ENCODE data around the gene AATF. TPM values are rescaled to one million over a fixed set of nuclear protein-coding genes. Genes with fewer than 3 reads are reported as not detected.
A peak's percentile ranks its signal among the peaks of the same experiment; 100 is the strongest.

AATF gene
- total RNA-seq = 23.9 TPM
- long read RNA-seq, transcript AATF-208 (12 exons, 2,141 nt) = major isoform, 24 of 27 reads
- long read RNA-seq, partial matches to known transcripts = 0 of 27 reads
- long read RNA-seq, other reads (novel, unspliced or antisense) = 3 of 27 reads

GRCh38 chr17:36948717-36949460, at the start of gene AATF:
Gene AATF, plus strand, starts transcription at chr17:36948954. Its CDS starts 172 bp downstream, at chr17:36949126.
- peak; percentile 100 for ATAC-seq

GRCh38 chr17:36899250-36900159, 49.2 kb upstream of the AATF start:
- DNase-seq (ENCODE audit: missing footprints) = no peak
- intact Hi-C loops (cut with DNase I) = no loop called here
- ATAC-seq = no peak

More at GRCh38 chr17:36948717-36949460, at the start of gene AATF:
- peak; percentile 98 for DNase-seq (ENCODE audit: missing footprints)
- intact Hi-C loops (cut with DNase I) = loop anchor here (5.0 kb wide), 1 partner anchor 408 kb away; no protein-coding TSS in a partner anchor

GRCh38 chr17:36900160-36900512, 48.6 kb upstream of the AATF start:
- DNase-seq (ENCODE audit: missing footprints) = no peak
- ATAC-seq = no peak
- intact Hi-C loops (cut with DNase I) = no loop called here

- intact Hi-C loops (cut with DNase I) = no loop called here
- ATAC-seq = no peak
- no peak for DNase-seq (ENCODE audit: missing footprints)
These were observed 47.2 kb upstream of the AATF start for GRCh38 chr17:36901506-36901905.

- DNase-seq (ENCODE audit: missing footprints) (no peak), ATAC-seq (no peak)
- intact Hi-C loops (cut with DNase I) = no loop called here
These were observed 41.3 kb upstream of the AATF start for GRCh38 chr17:36907407-36907806.

- DNase-seq (ENCODE audit: missing footprints) = no peak
- ATAC-seq = no peak
- intact Hi-C loops (cut with DNase I) = no loop called here
These were observed 38.2 kb upstream of the AATF start for GRCh38 chr17:36910513-36910912.

GRCh38 chr17:36911001-36911400, 37.8 kb upstream of the AATF start:
- intact Hi-C loops (cut with DNase I) = no loop called here
- ATAC-seq = no peak
- DNase-seq (ENCODE audit: missing footprints) = no peak

- no peak for ATAC-seq
- intact Hi-C loops (cut with DNase I) = no loop called here
- DNase-seq (ENCODE audit: missing footprints) = no peak
These were observed 35.6 kb upstream of the AATF start for GRCh38 chr17:36913132-36913531.

DNA sequence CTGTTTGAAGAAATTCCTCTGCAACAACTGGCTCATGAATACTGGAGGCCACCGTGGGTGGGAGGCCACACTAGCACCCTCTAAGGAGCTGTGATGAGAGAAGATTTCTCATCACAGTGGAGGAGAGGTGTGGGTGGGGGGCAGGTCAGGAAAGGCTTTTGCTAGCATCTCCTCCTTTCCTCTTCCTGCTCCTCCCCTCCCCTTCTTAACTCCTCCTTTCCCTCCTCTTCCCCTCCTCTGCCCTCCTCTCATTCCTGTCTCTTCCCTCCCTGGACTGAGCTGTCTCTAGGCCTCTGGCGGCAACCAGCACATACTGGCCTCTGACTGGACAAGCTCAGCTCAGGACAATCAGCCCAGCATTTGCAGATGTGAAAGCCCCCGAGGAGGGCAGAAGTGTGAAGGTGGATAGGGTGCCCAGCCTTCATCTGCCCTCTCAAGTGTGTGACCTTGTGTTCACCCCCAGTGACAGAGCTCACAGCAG, 30.5 kb upstream of the AATF start:
- no peak for ATAC-seq
- intact Hi-C loops (cut with DNase I) = no loop called here
- DNase-seq (ENCODE audit: missing footprints) = no peak

- no peak for ATAC-seq
- intact Hi-C loops (cut with DNase I) = no loop called here
- no peak for DNase-seq (ENCODE audit: missing footprints)
These were observed 29.3 kb upstream of the AATF start for GRCh38 chr17:36919407-36919968.

GRCh38 chr17:36920032-36921005, 28.4 kb upstream of the AATF start:
- no peak for ATAC-seq
- DNase-seq (ENCODE audit: missing footprints) = no peak

GRCh38 chr17:36921095-36921851, 27.5 kb upstream of the AATF start:
- ATAC-seq (no peak), DNase-seq (ENCODE audit: missing footprints) (no peak)
- intact Hi-C loops (cut with DNase I) = no loop called here

More at GRCh38 chr17:36920032-36921005, 28.4 kb upstream of the AATF start:
- intact Hi-C loops (cut with DNase I) = no loop called here

DNA sequence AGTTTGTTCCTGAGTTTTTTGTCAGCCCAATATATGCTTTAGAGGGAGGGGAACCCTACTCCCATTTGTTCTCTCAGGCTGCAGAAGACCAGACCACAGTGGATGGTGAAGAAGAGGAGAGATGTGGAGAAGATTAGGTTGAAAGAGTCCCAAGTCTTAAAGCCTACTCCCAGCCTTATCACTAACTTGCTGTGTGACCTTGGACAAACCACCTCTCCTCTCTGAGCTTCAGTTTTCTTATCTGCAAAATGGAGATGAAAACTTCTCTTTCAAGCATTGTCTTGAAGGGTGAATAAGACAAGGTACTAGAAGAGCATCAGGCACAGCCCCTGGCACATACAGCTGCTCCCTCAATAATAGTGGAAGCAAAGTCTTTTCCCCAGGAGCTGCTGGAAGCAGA, 26.6 kb upstream of the AATF start:
- no peak for ATAC-seq
- intact Hi-C loops (cut with DNase I) = no loop called here
- no peak for DNase-seq (ENCODE audit: missing footprints)

DNA sequence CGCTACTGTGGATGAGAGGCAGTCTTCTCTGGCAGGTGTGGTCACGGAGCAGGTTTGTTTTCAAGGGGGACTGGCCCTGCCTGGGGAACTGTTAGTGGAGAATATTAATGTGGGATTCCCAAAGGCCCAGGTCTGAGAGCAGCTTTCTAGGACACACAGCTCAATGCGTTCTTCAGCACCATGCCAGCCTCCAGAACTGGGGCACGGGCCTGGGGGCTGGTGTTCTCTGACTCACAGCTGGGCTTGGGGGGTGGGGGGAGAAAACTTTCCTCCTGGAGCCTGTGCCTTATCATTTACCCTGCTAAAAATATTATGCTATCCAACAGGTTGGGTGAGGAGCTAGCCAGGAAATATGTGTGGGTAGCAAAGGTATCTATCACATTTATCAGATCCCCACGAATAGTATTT, 24.9 kb upstream of the AATF start:
- ATAC-seq = no peak
- intact Hi-C loops (cut with DNase I) = no loop called here

GRCh38 chr17:36926226-36926625, 22.5 kb upstream of the AATF start:
- no peak for ATAC-seq
- intact Hi-C loops (cut with DNase I) = no loop called here
- no peak for DNase-seq (ENCODE audit: missing footprints)

More for the DNA sequence above, 24.9 kb upstream of the AATF start:
- DNase-seq (ENCODE audit: missing footprints) = no peak

DNA sequence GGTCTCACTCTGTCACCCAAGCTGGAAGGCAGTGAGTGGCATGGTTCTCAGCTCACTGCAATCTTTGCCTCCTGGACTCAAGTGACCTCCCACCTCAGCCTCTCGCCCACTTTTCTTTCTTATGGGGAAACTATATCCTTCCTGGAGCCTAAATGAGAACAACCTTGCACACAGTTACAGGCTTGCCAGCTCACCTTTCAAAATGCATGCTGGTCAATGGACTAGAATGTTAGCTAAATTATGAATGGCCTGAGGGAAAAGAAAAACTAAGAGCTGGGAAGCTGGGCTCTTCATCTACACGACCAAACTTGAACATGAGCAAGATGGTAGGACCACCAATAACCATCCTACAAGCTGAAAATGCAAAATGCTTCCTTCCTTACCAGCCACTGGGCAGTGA, 22.1 kb upstream of the AATF start:
- intact Hi-C loops (cut with DNase I) = no loop called here
- DNase-seq (ENCODE audit: missing footprints) (no peak), ATAC-seq (no peak)

All from Right ventricle myocardium inferior (tissue), 1 donor.